ENCODE results near the gene RNU7-1. TPM values are rescaled to one million over a fixed set of nuclear protein-coding genes. Genes with fewer than 3 reads are reported as not detected.

RNU7-1 gene
- total and polyA plus RNA-seq, 2 donors (not counting 1 experiment from before 2014, with no cell fraction given): not detected

GRCh38 chr12:6914947-6915788 is 28.4 kb upstream of the RNU7-1 start:
- H2AFZ ChIP-seq (ENCODE audit: insufficient read depth, low read depth, low read length, poor library complexity, severe bottlenecking): peak overlapping the region; percentile 85
- H3K27ac ChIP-seq (ENCODE audit: low read length in 2 of 2): no peak overlapping the region
- no peak for ATAC-seq (ENCODE audit: low read depth)
- H4K20me1 ChIP-seq (ENCODE audit: control insufficient read depth, insufficient read depth, low read length, poor library complexity, severe bottlenecking): no peaks in the 10 kb centered on the region
- Mint-ChIP-seq H3K27me3 (no peaks in the 10 kb centered on the region), H3K27ac (peak overlapping the region; percentile 89), H3K4me3 (peak overlapping the region; percentile 89), H3K9me3 (ENCODE audit: insufficient read depth) (no peaks in the 10 kb centered on the region), H3K4me1 (peaks cover 25% of the 10 kb centered on the region)
- intact Hi-C loops (cut with micrococcal nuclease): loop anchor here (1.0 kb wide), 1 partner anchor 11 kb away; the partner anchor contains the start of gene LRRC23
- TF ChIP-seq EZH2 (IDR thresholded peaks at IDR 0.05; ENCODE audit: borderline replicate concordance, insufficient read depth, low read depth, low read length, poor library complexity, severe bottlenecking): no peak
- TF ChIP-seq CTCF (IDR thresholded peaks at IDR 0.05): no peak
- no peak for DNase-seq
- peaks cover 0 to 3% (median 0%) of the 10 kb centered on the region in 3 donors for H3K9me3 ChIP-seq (ENCODE audit: control extremely low read depth in 1 of 3, control insufficient read depth in 2 of 3, insufficient read depth in 1 of 3, low read length in 2 of 3)
- H3K79me2 ChIP-seq (ENCODE audit: control insufficient read depth, insufficient read depth, low read length): no peaks in the 10 kb centered on the region
- WGBS (ENCODE audit: insufficient coverage): 26% methylated on average over 11 of the region's 29 CpGs
- ChIA-PET POLR2A (interaction anchor here (0.5 to 1.8 kb wide), 6 partner anchors 9 to 94 kb away, joined by 3 to 8 read pairs (median 4); partner anchors contain the start of genes C12orf57 and RNU7-1), CTCF (interaction anchor here (0.7 to 1.8 kb wide), 3 partner anchors 23 to 46 kb away, joined by 4 to 7 read pairs (median 4); no protein-coding TSS in a partner anchor)
- H3K27me3 ChIP-seq (replicated peaks in 1 of 4; ENCODE audit: control extremely low read depth in 1 of 4, control insufficient read depth in 3 of 4, insufficient read depth in 4 of 4, low read length in 3 of 4): peaks cover 0 to 10% (median 1%) of the 10 kb centered on the region in 4 experiments
- H3K4me3 ChIP-seq (ENCODE audit: control extremely low read depth in 1 of 5, extremely low read depth in 1 of 5, insufficient read depth in 1 of 5, low read depth in 2 of 5, low read length in 4 of 5): peak overlapping the region in 4 of 5 experiments; percentile 38 to 75 (median 58)
- H3K36me3 ChIP-seq (replicated peaks in 1 of 2; ENCODE audit: control extremely low read depth in 1 of 2, control insufficient read depth in 1 of 2, extremely low read depth in 1 of 2, insufficient read depth in 2 of 2, low read length in 1 of 2): peaks cover 0 to 4% of the 10 kb centered on the region in 2 experiments
- H3K4me2 ChIP-seq (replicated peaks; ENCODE audit: low read depth, low read length, poor library complexity, severe bottlenecking): peak overlapping the region; percentile 92
- peaks cover 11 to 19% of the 10 kb centered on the region in 2 donors for H3K4me1 ChIP-seq (ENCODE audit: control insufficient read depth in 2 of 2, insufficient read depth in 2 of 2, low read length in 2 of 2)
- H3K9ac ChIP-seq (ENCODE audit: low read length): peak overlapping the region; percentile 80

Measured in B cell (primary cell).